ENCODE results near the gene SMIM29.

Gene SMIM29

DNA sequence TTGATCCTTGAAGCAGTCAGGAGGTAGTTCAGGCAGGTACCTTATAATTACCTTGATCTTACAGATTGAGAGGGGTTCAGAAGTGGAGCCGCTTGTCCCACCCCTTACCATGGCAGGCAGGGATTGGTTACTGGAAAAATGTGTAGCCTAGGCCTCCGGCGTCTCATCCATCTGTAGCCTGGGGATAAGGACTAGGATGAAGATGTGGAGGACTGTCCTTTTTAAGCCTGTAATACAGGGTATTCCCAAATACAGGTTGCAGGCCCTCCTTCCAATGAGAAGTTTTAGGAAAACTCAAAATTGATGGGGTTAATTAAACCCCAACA is 9.3 kb downstream of the SMIM29 start:
- DNase-seq (no peak), ATAC-seq (no peak)
- Mint-ChIP-seq H3K36me3 (ENCODE audit: low read depth) (peaks cover 52% of the 10 kb centered on the region), H3K4me3 (peak overlapping the region; percentile 92), H3K4me1 (peaks cover 67% of the 10 kb centered on the region), H3K27me3 (no peaks in the 10 kb centered on the region), H3K9me3 (no peaks in the 10 kb centered on the region), H3K27ac (peak overlapping the region; percentile 97)

DNA sequence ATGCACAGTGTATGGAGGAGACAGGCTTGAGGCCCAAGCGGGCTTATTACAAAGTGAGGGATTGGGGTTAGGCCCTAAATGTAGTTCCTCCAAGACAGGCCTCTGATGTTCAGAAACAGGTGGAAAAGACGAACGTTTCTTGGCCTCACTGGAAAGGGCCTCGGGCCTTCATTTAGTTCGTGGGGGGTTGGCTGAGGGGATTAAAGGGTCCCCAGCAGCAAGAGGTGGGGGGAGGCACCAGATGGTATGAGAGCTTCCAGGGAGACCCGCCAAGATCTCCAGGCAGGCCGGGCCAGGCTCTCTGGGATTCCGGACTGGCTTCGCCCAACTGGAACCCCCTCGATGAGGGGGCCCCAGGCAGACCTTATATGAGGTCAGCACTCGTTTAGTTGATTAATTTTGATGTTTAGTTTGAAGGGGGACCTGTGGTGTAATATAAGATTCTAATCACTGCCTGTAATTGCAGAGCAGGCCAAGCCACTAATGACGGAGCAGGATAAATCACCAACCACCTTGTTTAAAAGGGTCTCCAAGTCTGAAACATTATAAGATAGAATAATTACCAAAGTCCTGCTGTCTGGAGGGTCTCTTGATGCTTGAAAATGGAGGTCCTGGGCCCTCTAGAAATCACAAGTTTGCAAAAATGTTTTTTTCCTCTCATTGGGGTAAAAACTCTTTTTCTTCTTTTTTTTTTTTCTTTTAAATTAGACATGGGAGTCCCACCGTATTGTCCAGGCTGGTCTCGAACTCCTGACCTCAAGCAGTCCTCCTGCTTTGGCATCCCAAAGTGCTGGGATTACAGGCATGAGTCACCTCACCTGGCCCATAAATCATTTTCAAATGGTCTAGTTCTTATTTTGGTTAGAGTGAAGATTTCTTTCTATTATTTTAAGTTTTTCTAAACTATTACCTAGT is 10.0 kb downstream of the SMIM29 start:
- H3K36me3 Mint-ChIP-seq (ENCODE audit: low read depth) = peaks cover 50% of the 10 kb centered on the region
- ATAC-seq = no peak
- no peak for DNase-seq

DNA sequence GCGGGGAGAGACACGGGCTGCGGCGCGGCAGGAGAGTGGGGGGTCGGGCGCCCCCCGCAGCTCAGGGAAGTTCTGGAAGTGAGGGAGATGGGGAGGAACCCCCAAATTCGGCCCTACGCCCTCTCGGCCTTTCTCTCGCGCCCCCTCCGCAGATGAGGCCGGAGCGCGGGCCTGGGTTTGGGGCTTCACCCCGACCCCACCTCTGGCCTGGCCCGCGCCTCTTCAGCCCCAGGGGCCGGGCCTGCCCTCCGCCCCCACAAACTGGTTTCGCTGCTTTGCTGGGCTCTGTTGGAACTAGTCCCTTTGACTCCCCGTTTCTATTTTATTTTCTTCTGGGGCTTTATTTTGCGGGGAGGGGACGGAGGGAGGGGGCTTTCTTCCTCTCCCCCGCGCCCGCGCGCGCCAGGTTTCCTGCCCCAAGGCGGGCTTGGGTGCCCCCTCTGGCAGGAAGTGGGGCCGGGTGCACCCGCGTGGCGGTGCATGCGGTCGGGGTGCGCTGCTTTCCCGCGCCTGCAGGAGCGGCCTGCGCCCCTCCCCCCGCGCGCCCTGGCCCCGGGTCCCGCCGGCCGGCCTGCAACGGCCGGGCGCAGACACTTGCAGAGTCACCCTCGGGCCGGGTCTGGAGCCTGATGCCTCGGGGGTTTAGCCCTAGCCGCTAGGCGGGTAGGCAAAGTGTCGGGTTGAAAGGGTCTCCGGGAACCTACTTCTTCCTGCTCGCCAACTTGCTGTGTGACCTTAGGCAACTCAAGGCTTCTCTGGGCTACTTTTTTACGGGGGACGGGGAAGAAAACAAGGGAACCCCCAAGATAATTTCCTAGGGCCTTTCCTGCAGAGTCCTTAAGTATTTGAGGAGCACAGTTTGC is 10.9 kb downstream of the SMIM29 start:
- Mint-ChIP-seq H3K4me1 (peaks cover 59% of the 10 kb centered on the region), H3K36me3 (ENCODE audit: low read depth) (peaks cover 43% of the 10 kb centered on the region), H3K27me3 (no peaks in the 10 kb centered on the region), H3K4me3 (peak overlapping the region; percentile 92), H3K27ac (peak overlapping the region; percentile 97), H3K9me3 (no peaks in the 10 kb centered on the region)
- DNase-seq = peak; percentile 80
- ATAC-seq = no peak

More for the DNA sequence above, 10.0 kb downstream of the SMIM29 start:
- peaks cover 68% of the 10 kb centered on the region for H3K4me1 Mint-ChIP-seq
- peak overlapping the region; percentile 92 for H3K4me3 Mint-ChIP-seq
- no peaks in the 10 kb centered on the region for H3K9me3 Mint-ChIP-seq
- no peaks in the 10 kb centered on the region for H3K27me3 Mint-ChIP-seq
- peak overlapping the region; percentile 97 for H3K27ac Mint-ChIP-seq

DNA sequence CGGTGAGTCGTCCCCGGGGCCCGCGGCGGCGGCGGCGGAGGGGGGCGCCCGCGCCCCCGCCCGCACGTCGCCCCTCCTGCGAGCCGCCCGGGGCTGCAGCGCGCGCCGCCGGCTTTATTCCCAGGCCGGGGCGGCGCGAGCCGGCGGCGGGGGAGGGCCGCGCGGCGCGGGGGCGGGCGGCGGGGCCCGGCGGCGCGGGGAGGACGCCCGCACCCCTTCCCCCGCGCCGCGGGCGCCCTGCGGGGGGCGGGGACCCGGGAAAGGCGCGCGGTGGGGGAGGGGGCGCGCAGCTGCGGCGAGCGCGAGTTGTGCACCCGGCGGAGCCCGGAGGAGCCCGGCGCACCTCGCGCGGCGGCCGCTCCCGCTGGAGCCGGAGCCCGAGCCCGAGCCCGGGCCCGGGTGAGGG is 11.5 kb downstream of the SMIM29 start:
- ATAC-seq = no peak
- Mint-ChIP-seq H3K9me3 (no peaks in the 10 kb centered on the region), H3K36me3 (ENCODE audit: low read depth) (peaks cover 36% of the 10 kb centered on the region), H3K27ac (no peak overlapping the region), H3K4me3 (peak overlapping the region; percentile 92), H3K4me1 (peaks cover 53% of the 10 kb centered on the region), H3K27me3 (no peaks in the 10 kb centered on the region)
- no peak for DNase-seq

DNA sequence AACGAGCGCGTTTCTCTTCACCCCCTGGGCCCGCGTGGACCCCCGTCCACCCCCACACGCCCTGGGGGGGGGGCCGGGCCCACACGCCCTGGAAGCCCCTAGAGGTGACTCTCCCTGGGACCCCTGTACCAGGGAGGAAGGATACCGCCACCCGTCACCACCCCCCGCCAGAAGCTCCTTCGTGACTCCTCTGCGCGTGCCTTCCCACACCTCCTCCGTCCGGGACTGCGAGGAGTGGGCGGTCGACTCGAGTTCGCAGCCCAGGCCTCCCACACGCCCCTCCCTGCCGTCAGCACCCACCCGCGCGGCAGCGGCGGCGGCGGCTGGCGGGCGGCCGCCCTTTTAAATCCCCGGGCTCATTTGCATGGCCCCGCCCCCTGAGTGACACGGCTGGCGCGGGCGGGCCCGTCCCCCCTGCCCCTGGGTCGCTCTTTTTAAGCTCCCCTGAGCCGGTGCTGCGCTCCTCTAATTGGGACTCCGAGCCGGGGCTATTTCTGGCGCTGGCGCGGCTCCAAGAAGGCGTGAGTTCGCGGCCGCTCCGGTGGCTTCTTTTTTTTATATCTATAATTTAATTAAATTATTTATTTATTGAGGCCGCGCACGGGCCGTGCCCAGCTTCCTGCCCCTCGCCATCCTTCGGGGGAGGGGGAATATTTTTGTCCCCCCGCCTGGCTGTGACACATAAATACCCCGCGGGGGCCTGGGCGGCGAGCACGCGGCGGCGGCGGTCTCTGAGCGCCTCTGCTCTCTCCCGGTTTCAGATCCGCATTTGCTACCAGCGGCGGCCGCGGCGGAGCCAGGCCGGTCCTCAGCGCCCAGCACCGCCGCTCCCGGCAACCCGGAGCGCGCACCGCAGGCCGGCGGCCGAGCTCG is 12.1 kb downstream of the SMIM29 start, which contains the start of gene HMGA1:
Gene HMGA1 (plus strand): TSS at position 431 of the 873 bp plus-strand sequence. CDS start 3,908 bp downstream, outside the sequence.
- peaks cover 46% of the 10 kb centered on the region for H3K4me1 Mint-ChIP-seq
- peaks cover 30% of the 10 kb centered on the region for H3K36me3 Mint-ChIP-seq (ENCODE audit: low read depth)
- no peaks in the 10 kb centered on the region for H3K27me3 Mint-ChIP-seq
- peak within 1 kb of the TSS; percentile 92 for H3K4me3 Mint-ChIP-seq
- no peaks in the 10 kb centered on the region for H3K9me3 Mint-ChIP-seq
- DNase-seq (peak; percentile 93), ATAC-seq (peak; percentile 57)
- H3K27ac Mint-ChIP-seq = peak within 1 kb of the TSS; percentile 94

DNA sequence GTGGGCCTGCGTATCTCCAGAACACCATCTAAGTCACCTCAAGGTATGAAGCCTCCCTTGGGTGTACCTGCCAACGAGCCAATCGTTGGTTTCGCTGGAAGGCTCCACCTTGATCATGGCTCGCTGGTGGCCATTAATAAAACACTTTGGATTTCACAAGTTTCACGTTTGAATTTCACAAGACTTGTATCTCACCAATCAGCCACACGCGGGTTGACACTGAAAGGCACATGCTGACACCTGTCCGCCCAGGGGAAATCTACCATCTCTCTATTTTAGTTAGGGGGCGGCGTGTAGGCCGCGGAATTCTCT is 12.7 kb downstream of the SMIM29 start:
- H3K27ac Mint-ChIP-seq = peak overlapping the region; percentile 94
- DNase-seq (peak; percentile 48), ATAC-seq (peak; percentile 16)
- H3K4me3 Mint-ChIP-seq = peak overlapping the region; percentile 87
- H3K36me3 Mint-ChIP-seq (ENCODE audit: low read depth) = peaks cover 24% of the 10 kb centered on the region
- no peaks in the 10 kb centered on the region for H3K27me3 Mint-ChIP-seq
- H3K4me1 Mint-ChIP-seq = peaks cover 40% of the 10 kb centered on the region
- H3K9me3 Mint-ChIP-seq = no peaks in the 10 kb centered on the region

DNA sequence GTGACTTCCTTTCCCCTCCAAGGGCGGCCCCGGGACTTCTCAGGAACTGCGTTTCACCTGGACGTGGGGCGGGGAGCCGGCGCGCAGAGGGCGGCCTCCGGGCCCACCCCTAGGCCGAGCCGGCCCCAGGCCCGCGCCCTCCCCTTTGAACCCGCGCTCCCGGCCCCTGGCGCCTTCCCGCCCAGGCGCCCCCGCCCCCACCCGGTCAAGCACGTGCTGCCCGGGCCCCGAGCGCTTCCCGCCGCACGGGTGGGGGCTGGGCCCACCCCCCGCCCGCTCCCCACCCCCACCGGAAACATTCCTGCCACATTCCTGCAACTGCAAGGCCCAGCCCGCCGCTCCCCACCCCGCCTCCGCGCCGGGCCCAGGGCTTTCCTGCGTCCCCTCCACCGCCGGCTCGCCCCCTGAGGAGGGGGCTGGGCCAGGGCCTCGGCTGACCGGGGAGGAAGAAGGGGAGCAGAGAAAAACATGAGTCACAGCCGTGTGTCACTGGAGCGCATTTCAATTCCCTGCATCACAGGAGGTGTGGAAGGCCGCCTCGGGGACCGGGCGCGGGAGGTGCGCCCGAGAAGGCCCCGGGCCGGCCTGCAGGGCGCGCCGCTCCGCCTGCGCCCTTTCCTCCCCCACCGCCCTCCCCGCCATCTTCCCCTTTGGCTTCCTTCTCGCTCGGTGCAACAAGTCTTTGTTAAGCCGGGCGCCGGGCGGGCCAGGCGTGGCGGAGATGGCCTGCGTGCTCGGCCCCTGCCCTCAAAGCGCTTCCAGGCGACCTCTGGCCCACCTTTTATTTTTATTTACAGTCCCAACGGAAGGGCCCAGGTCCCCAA is 13.3 kb downstream of the SMIM29 start:
- peak; percentile 71 for DNase-seq
- Mint-ChIP-seq H3K4me3 (peak overlapping the region; percentile 87), H3K27ac (peak overlapping the region; percentile 94), H3K4me1 (peaks cover 35% of the 10 kb centered on the region), H3K9me3 (no peaks in the 10 kb centered on the region), H3K36me3 (ENCODE audit: low read depth) (peaks cover 21% of the 10 kb centered on the region), H3K27me3 (no peaks in the 10 kb centered on the region)
- ATAC-seq = peak; percentile 75

DNA sequence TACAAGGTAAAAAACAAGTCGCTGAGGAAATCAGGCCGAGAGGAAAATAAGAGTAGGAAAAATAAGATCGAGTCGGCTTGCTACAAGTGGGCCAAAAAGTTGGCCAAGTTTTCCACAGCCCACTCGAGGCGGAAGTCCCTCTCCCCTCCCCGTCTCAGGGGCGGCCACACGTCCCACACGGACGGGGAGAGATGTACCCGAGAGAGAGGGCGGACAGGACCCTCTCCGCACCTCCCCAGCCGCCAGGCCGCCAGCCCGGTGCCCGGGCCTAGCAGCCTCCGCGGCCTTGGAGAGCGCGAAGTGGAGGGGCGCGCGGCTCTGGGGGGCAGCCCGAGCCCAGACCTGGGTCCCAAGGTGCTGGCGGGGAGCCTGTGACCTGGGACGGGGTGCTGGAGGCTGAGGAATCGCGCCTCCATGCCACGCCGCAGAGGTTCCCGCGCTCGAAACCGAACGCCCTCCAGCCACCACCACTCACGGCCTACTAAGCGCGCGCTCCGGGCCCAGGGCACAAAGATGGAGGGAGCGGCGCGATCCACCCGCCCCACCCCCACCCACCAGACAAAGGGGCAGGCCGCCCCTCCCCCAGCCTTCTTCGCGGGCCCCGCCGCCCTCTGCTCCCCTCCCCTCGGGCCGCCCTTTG is 14.0 kb downstream of the SMIM29 start:
- Mint-ChIP-seq H3K4me3 (peak overlapping the region; percentile 34), H3K4me1 (peaks cover 27% of the 10 kb centered on the region), H3K36me3 (ENCODE audit: low read depth) (peaks cover 16% of the 10 kb centered on the region), H3K27ac (peak overlapping the region; percentile 72), H3K9me3 (no peaks in the 10 kb centered on the region), H3K27me3 (no peaks in the 10 kb centered on the region)
- DNase-seq (no peak), ATAC-seq (no peak)

DNA sequence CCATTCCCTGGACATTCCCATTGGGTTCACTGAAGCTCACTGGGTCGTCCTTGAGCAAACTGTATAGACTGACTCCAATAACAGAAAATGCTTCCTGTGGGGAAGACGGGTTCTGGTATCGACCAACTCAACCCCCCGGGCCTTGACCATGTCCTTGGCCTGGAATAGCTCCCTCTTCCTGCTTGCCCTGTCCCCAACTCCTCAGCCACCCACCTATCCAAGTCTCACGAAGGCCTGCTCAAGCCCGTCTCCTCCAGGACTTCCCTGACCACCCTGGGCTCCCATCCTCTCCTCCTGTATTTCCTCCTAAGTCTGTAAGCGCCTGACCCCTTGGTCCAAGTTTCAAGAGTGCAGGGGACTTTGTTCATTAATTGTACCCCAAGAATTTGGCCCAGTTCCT is 14.9 kb downstream of the SMIM29 start:
- H3K27ac Mint-ChIP-seq = no peak overlapping the region
- peaks cover 7% of the 10 kb centered on the region for H3K36me3 Mint-ChIP-seq (ENCODE audit: low read depth)
- no peaks in the 10 kb centered on the region for H3K27me3 Mint-ChIP-seq
- H3K4me3 Mint-ChIP-seq = no peak overlapping the region
- no peaks in the 10 kb centered on the region for H3K9me3 Mint-ChIP-seq
- DNase-seq = no peak
- ATAC-seq = no peak
- peaks cover 26% of the 10 kb centered on the region for H3K4me1 Mint-ChIP-seq

DNA sequence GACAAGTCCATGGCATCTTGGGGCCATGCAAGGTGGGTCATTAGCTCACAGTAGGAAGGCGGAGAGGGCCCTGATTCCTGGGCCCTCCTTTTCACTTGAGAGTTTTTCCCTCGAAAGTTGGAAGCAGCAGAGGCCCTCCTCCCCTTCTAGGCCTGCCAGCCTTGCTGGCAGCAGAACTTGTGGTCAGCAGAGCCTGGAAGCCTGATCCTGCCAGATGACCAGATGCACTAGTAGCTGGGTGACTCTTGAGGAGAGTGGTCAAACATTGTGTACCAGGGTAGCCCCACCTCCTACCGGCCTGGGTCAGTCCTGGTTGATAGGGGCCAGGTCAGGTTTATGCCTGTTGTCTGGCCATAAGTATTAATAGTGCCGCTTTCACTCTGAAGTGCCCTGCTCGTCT is 15.9 kb downstream of the SMIM29 start:
- ATAC-seq (no peak), DNase-seq (no peak)
- no peaks in the 10 kb centered on the region for H3K27me3 Mint-ChIP-seq
- no peak overlapping the region for H3K4me3 Mint-ChIP-seq
- H3K9me3 Mint-ChIP-seq = no peaks in the 10 kb centered on the region
- H3K36me3 Mint-ChIP-seq (ENCODE audit: low read depth) = no peaks in the 10 kb centered on the region
- H3K27ac Mint-ChIP-seq = no peak overlapping the region
- H3K4me1 Mint-ChIP-seq = peaks cover 28% of the 10 kb centered on the region

DNA sequence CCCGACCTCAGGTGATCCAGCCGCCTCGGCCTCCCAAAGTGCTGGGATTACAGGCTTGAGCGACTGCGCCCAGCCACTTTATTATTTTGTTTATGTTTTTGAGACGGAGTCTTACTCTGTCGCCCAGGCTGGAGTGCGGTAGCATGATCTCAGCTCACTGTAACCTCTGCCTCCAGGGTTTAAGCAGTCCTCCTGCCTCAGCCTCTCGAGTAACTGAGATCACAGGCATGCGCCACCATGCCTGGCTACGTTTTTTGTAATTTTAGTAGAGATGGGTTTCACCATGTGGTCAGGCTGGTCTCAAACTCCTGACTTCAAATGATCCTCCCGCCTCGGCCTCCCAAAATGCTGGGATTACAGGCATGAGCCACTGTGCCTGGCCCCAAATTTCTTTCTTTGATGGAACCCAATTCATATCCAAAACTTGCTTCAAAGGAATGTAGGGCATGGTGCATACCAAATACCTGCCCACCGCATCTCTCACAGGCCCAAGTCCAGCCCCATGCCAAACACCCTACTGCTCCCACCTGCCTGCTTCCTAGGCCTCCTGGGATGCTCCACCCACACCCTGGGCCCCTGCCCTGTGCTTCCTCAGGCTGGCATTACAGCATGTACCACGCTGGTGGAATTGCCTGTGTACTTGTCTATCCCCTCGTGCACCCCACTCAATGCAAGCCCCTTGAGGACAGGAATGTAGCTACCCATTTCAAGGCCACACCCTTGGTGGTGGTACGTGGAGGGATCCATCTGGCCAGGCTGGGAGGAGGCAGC is 17.1 kb downstream of the SMIM29 start:
- Mint-ChIP-seq H3K27me3 (no peaks in the 10 kb centered on the region), H3K4me1 (peaks cover 38% of the 10 kb centered on the region), H3K4me3 (no peak overlapping the region), H3K9me3 (no peaks in the 10 kb centered on the region), H3K27ac (peak overlapping the region; percentile 46), H3K36me3 (ENCODE audit: low read depth) (no peaks in the 10 kb centered on the region)
- no peak for ATAC-seq
- no peak for DNase-seq

DNA sequence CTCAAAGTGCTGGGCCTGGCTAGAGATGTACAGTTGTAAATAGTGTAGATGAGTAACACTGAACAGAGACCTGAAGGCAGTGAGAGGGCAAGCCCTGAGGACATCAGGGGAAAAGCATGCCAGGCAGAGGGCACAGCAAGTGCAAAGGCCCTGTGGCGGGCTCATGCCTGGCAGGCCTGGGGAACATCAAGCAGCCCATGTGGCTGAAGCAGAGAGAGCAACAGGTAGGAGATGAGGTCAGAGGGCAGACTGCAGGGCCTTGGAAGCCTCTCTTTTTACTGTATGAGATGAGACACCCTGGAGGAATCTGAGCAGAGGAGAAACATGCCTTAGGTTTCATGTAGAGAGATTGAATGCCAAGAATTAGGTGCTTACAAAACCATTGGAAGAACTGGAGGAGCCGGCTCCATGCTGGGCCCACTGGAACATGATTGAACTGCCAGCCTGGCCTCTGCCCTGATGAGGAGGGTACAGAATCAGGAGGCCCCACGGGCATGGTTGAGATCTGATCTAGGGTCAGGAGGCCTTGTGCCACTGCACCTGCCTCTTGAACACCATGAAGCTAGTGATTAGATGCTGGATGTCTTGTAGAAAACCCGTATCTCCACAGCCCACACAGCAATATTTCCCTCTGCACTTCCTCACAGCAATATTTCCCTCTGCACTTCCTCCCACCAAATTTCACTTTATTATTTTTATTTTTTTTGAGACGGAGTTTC is 18.0 kb downstream of the SMIM29 start:
- H3K4me1 Mint-ChIP-seq = peaks cover 34% of the 10 kb centered on the region
- H3K27ac Mint-ChIP-seq = no peak overlapping the region
- H3K4me3 Mint-ChIP-seq = no peak overlapping the region
- H3K27me3 Mint-ChIP-seq = no peaks in the 10 kb centered on the region
- no peaks in the 10 kb centered on the region for H3K36me3 Mint-ChIP-seq (ENCODE audit: low read depth)
- ATAC-seq = no peak
- DNase-seq = no peak
- no peaks in the 10 kb centered on the region for H3K9me3 Mint-ChIP-seq

Data from activated naive CD8-positive, alpha-beta T cell treated with anti-CD3 and anti-CD28 coated beads, Interleukin-2, amount 50 U/mL, for 24 hours (primary cell).